Left ventricle myocardium superior (tissue), 1 donor: ENCODE measurements around the gene PACS2. TPM values are rescaled to one million over a fixed set of nuclear protein-coding genes. Genes with fewer than 3 reads are reported as not detected.
"Not testable (repeated sequence)": the region's sequence is repeated elsewhere in the genome, so short reads cannot be mapped to it uniquely, and the experiment has no call there.

ENCODE experiments used
- ATAC-seq: fragments of 200-7000 bp; cut with Tn5 transposase; one replicate; pipeline ENCODE4 v1.9.1; 2020; ENCODE audit warnings: mild to moderate bottlenecking, moderate library complexity
- DNase-seq: peaks from one replicate; pipeline ENCODE4 v3.0.0-alpha.2; 2020
- intact Hi-C: fragments of 100-400 bp; cut with micrococcal nuclease; formaldehyde crosslinking; loops from one replicate; pipeline ENCODE4 v1.11.0; 2022
- total RNA-seq: library from RNA; stranded (reverse); fragmentation: NEBNext Ultra II Directional; extraction: Animal tissue kit (Norgen Biotek cat#: 25700); gene quantifications from one replicate; pipeline ENCODE4 v1.2.1, GENCODE V29; 2021
- donor health status: DM: no; HTN: yes; CAD: no; lungs with severe emphysema.

Gene PACS2
- total RNA-seq, 1 donor from 2014 or later: 76.2 TPM

GRCh38 chr14:105357626-105358025 is 43.1 kb downstream of the PACS2 start:
- intact Hi-C loops: no loop called here
- DNase-seq (no peak), ATAC-seq (peak; percentile 14)

GRCh38 chr14:105358140-105358846 is 43.7 kb downstream of the PACS2 start:
- intact Hi-C loops: no loop called here
- ATAC-seq: peak; percentile 8
- no peak for DNase-seq

- DNase-seq: no peak
- no peak for ATAC-seq
- intact Hi-C loops: no loop called here
Measured at GRCh38 chr14:105358943-105359342, 44.4 kb downstream of the PACS2 start.

- DNase-seq, ATAC-seq, intact Hi-C loops: not testable (repeated sequence)
Measured at GRCh38 chr14:105361412-105361811, 46.9 kb downstream of the PACS2 start.

GRCh38 chr14:105363847-105364708 is 49.5 kb downstream of the PACS2 start:
- intact Hi-C loops: no loop called here
- ATAC-seq: peak; percentile 52
- DNase-seq: peak; percentile 62

- intact Hi-C loops: no loop called here
- ATAC-seq (no peak), DNase-seq (no peak)
Measured at GRCh38 chr14:105365101-105365500, 50.6 kb downstream of the PACS2 start.

GRCh38 chr14:105365681-105366080 is 51.1 kb downstream of the PACS2 start:
- intact Hi-C loops: no loop called here
- DNase-seq: no peak
- ATAC-seq: no peak

GRCh38 chr14:105366386-105367074 is 52.0 kb downstream of the PACS2 start:
- intact Hi-C loops: no loop called here
- DNase-seq: no peak
- no peak for ATAC-seq

GRCh38 chr14:105367116-105368031 is 52.8 kb downstream of the PACS2 start:
- intact Hi-C loops: no loop called here
- no peak for DNase-seq
- ATAC-seq: no peak

GRCh38 chr14:105368032-105368417 is 53.5 kb downstream of the PACS2 start:
- intact Hi-C loops: no loop called here
- DNase-seq (no peak), ATAC-seq (no peak)

- DNase-seq (no peak), ATAC-seq (no peak)
- intact Hi-C loops: no loop called here
Measured at GRCh38 chr14:105368426-105368825, 53.9 kb downstream of the PACS2 start.

GRCh38 chr14:105368910-105369652 is 54.5 kb downstream of the PACS2 start:
- no peak for ATAC-seq
- intact Hi-C loops: no loop called here
- no peak for DNase-seq

- intact Hi-C loops: no loop called here
- DNase-seq (no peak), ATAC-seq (no peak)
Measured at GRCh38 chr14:105369653-105370040, 55.1 kb downstream of the PACS2 start.

- ATAC-seq: no peak
- DNase-seq: no peak
- intact Hi-C loops: no loop called here
Measured at GRCh38 chr14:105374389-105374788, 59.8 kb downstream of the PACS2 start.

- intact Hi-C loops: no loop called here
- no peak for ATAC-seq
- DNase-seq: no peak
Measured at GRCh38 chr14:105375635-105376057, 61.1 kb downstream of the PACS2 start.

- no peak for DNase-seq
- intact Hi-C loops: no loop called here
- ATAC-seq: no peak
Measured at GRCh38 chr14:105376521-105377440, 62.2 kb downstream of the PACS2 start.

- no peak for ATAC-seq
- intact Hi-C loops: no loop called here
Measured at GRCh38 chr14:105377555-105378182, 63.1 kb downstream of the PACS2 start.

More at GRCh38 chr14:105377555-105378182, 63.1 kb downstream of the PACS2 start:
- DNase-seq: no peak
